Activated T-cell treated with anti-CD3 and anti-CD28 coated beads, Interleukin-2, amount 50 U/mL, for 1 hour (primary cell): ENCODE data around the gene ADGRG3.

ENCODE experiments used
- DNase-seq: peaks from one replicate; pipeline ENCODE4 v3.0.0-alpha.2; 2020

ADGRG3 gene, protein sequence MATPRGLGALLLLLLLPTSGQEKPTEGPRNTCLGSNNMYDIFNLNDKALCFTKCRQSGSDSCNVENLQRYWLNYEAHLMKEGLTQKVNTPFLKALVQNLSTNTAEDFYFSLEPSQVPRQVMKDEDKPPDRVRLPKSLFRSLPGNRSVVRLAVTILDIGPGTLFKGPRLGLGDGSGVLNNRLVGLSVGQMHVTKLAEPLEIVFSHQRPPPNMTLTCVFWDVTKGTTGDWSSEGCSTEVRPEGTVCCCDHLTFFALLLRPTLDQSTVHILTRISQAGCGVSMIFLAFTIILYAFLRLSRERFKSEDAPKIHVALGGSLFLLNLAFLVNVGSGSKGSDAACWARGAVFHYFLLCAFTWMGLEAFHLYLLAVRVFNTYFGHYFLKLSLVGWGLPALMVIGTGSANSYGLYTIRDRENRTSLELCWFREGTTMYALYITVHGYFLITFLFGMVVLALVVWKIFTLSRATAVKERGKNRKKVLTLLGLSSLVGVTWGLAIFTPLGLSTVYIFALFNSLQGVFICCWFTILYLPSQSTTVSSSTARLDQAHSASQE

DNA sequence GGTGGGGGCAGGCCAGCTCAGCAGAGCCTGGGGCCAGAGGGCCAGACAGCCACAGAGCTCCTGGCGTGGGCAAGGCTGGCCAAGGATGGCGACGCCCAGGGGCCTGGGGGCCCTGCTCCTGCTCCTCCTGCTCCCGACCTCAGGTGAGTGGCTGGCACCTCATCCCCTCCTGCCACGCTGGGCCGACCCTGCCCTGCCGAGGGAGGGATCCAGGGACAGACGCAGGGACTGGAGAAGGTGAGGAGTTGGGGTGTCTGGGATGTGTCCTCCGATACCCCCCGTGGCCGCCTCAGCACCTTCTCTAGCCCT lies at the start of gene ADGRG3:
Gene ADGRG3, plus strand, starts transcription at position 44 of the 309 bp plus-strand sequence. Its CDS starts 42 bp downstream, at position 86.
- DNase-seq, result no peak

DNA sequence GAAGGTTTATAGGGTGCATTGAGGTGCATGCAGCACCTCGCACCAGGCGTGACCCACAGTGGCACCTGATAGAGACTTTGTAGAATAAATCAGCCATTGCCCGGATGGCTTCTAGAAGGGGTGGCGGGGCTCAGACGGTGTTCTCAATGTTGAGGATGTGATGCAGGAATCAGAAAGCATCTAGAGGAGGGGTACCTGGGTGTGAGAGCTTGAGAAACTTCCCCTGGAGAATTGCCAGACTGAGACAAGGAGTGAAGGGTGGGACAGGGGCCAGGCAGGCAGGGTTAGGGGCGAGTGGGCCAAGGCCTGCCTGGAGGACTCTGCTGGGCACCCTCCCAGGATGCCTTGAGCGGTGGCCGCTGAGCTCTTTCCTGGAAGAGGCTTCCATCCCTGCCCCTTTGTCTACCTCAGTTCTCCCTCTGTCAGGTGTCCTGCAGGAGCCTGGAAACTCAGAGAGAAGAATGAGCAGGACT lies 48.9 kb upstream of the ADGRG3 start:
- no peak for DNase-seq

DNA sequence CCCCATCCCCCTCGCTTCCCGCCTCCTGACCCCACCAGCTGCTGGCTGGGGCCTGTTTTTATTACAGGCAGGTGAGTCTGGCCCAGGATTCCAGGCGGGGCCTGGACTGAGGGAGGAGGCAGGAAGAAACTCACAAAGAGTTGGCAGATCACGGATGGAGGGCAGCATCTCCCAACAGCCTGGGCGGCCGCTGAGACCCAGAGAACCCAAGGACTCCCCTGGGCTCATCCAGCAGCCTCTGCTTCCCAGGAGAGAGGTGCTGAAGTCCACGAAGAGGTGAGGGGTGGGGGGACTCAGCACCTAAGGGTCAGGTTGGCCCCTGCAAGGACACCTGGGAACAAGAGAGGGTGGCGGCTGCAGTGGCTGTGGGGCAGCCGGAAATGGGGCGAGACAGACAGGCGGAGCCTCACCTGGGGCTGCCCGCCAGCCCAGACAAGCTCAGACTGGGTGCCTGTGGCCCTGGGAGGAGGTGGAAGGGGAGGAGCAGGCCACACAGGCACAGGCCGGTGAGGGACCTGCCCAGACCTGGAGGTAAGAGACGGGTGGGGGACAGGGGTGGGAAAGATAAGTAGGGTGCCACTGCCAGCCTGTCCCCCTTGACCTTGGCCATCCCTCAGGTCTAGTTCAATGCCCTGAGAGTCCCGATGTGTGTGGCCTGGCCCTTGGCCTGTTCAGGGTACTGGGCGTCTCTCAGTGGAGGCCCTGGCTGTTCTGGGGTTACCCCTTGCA lies 48.3 kb upstream of the ADGRG3 start:
- DNase-seq, result no peak

DNA sequence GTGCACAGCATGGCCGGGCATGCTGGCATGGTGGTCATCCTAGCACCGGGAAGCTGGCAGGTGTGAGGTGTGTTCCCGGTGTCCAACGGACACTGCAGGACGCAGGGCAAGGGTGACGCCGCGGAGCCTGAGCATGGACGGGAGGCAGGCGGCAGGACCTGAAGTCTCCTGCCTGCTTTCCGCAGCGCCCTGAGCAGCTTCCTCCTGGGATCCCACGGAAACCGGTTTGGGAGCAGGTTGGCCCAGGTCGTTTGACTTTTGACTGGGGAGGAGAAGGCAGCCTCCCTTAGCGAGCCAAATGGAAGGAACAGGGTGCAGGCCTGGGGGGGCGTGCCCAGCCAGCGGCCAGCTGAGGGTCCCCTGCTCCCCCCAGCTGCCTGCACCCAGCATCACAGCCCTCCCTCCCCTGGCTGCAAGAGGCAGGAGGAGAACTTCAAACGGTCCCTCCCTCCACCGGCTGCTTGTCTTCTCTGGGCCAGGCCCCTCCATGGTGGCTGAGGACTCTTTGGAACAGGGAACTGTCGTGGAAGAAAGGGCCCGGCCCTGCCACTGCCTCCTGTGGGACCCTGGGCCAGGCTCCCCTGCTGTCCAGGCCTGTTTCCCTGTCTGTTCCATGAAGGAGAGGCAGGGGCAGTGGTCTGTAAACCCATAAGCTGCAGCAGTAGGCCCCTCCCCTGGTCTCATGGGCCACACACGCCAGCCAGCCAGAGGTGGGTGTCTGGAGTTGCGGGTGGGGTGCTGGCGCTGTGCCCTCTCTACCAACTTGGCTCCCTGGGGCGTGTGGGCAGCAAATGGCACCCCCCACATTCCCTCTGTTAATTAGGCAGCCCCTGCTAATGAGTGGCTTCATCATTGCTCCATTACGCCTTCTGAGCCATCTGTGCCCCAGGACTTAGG lies 47.5 kb upstream of the ADGRG3 start:
- DNase-seq, result no peak

DNA sequence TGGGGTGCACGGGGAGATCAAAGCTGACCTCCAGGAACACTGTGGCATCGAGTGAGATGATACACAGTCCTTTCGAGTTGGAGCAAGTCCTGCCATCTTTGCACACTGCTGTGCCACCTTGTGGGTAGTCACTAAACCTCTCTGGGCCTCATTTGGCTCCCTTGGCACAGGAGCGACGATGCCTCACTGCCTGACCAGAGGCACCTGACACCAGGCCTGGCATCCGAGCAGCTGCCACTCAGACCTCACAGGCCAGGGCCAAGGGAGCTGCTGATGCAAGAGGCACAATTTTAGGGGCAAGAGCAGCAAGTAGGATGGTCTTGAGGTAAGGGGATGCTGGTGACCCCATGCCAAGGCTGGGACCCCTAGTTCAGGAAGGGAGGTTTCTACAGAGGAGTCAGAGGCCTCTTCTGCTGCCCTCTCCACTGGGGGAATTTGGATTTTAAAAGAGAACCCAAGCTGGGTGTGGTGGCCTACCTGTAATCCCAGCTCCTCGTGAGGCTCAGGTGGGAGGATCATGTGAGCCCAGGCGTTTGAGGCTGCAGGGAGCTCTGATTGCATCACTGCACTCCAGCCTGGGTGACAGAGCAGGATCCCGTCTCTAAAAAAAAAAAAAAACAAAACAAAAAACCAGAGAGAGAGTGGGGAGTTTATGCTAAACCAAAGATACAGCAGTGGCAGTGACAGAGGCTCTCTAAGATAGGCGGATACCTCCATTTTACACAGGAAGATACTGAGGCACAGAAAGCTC lies 46.4 kb upstream of the ADGRG3 start:
- DNase-seq, result no peak

DNA sequence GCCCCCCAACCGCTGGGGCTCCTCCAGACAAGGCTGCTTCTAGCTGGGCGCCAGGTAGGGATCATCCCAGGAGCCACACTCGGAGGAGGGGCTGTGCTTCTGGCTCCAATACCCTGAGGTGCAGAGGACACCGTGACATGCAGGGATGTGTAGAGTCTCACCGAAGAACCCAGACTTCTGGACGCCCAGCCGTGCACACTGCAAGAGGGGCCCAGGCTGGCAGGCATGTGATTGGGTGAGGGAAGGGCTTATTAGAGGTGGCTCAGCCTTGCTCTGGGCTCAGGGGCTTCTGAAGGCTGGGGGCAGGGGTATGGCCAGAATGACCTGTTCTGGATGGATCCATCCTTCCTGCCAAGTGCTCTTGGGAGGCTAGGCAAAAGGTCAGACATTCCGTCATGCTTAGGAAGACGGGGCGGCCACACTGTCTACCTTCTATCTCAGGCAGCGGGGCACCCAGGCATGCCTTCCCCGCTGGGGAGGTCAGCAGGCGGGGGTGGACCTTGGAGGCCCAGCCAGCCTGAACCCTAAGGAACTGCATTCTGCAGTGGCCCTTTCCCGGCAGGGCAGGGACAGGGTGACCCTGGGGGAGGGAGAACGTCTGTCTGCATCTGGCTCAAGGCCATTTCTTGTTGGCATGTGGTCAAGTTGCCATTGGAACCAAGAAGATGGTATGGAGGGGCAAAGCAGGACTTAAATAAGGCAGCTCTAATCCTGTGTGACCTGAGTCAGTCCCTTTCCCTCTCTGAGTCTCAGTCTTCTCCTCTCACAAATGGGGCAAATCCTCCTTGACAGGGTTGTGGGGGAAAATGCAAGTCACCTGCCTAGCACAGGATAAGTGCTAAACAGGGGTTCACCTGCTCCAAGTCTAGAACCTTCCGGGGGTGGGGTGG lies 45.5 kb upstream of the ADGRG3 start:
- no peak for DNase-seq

DNA sequence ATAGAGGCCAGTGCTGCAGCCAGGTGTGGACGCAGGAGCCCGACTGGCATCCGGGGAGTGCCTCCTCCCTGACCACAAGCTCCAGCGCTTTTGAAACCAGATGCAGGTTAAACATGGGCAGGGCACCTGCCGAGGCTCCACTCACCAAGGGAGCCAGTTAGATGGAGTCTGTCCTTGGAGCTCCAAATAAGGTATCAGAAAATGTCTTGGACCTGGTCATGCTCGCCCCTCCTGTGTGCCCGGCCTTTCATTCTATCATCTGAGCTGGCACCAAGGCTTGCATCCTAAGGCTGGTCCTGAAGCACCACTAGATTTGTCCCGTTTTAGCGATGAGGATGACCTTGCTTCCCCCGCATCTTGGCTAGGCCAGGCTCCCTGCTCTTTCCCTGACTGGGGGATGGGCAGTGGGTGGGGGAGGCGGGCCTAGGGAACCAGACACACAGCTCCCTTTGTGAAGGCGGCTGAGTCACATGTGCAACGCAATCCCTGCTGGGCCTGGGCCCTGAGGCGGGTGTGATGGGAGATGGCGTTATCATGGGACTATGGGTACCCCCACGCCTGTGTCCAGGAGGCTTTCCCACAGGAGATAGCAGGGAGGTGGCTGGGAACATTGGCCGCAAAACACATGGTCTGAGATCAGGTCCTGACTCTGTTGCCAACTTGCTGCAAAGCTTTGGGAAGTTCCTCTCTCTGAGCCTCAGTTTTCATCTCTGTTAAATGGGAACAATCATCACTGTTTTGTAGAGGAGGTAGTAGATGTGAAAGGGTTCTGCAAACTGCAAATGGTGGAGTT lies 44.7 kb upstream of the ADGRG3 start:
- no peak for DNase-seq

DNA sequence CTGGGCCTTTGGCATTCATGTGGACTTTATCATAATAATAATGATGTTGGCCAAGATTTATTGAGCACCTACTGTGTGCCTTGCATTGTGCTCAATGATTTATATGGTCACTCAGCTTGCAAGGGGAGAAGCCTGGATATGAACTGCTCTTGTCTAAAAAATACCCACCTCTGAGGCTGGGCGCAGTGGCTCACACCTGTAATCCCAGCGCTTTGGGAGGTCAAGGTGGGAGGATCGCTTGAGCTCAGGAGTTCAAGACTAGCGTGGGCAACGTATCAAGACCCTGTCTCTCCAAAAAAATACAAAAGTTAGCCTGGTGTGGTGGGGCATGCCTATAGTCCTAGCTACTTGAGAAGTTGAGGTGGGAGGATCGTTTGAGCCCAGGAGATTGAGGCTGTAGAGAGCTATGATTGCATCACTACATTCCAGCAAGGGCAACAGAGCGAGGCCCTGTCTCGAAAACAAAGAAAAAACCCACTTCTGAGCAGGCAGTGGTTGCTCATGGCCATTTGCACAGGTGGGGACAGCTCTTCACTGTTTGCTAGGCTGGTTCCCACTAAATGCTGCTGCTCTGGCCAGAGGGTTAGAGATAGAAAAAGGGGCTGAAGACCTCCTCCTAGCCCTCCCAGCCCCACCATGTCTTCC lies 43.9 kb upstream of the ADGRG3 start:
- DNase-seq, result no peak

DNA sequence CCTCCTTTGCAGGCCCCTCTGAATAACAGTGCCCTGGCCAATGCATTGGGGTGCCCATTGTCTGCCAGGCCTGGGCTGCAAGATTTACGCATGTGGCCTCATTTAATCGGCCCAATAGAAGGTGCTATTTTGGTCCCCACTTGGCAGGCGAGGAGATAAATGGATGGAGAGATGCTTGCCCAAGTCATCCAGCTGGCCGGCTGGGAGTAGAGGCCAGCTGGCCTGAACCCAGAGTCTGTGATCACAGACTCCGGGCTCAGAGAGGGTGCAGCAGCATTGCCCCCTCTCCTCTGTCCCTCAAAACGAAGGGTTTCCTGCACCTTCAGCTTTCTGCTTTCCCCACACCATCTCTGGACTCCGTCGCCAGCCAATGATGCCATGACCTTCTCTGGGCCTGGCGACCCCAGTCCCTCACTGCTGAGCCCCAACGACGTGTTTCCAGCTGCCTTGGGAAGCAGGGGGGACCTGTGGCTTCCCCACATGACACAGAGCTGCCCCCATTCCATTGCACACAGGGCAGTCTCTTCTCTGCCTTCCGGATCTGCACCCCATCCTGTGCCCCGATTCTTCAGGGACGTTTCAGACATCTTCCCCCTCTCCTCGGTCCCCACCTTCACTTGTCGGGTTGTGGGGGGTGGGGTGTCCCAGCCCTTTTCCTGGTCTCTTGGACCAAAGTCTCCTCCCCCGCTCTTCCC lies 43.2 kb upstream of the ADGRG3 start:
- no peak for DNase-seq

DNA sequence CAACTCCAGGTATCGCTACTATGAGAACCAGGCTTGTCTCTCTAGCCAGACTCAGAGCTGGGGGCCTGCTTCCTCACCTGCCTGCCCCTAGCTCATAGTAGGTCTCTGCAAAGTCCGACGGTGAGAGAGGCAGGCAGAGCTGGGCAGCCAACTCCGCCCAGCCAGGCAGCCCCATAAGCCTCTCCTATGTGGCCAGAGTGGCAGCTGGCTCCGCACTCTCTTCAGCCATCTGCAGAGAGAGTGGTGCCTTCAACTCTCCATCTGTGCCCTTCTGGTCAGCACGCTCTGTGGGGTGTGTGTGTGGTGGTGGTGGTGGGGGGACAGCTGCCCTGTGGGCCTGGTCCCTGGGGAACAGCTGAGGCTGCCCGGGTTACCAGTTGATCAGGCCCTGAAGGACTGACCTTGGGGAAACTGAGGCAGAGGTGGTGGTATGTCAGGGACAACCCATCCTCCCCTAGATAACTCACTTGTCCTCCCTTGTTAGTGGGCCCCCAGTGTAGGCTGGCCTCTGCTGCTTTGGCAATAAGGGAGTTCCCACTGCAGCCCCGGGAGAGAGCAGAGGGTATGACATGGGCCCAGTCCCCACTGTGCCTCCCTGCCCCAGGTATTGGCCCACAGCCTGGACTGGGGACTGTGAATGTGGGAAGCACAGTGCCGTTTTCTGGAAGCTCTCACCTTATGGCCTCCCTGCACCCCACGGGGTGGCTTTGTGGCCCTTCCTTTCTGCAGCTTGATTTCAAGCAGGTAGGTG lies 41.5 kb upstream of the ADGRG3 start:
- no peak for DNase-seq

DNA sequence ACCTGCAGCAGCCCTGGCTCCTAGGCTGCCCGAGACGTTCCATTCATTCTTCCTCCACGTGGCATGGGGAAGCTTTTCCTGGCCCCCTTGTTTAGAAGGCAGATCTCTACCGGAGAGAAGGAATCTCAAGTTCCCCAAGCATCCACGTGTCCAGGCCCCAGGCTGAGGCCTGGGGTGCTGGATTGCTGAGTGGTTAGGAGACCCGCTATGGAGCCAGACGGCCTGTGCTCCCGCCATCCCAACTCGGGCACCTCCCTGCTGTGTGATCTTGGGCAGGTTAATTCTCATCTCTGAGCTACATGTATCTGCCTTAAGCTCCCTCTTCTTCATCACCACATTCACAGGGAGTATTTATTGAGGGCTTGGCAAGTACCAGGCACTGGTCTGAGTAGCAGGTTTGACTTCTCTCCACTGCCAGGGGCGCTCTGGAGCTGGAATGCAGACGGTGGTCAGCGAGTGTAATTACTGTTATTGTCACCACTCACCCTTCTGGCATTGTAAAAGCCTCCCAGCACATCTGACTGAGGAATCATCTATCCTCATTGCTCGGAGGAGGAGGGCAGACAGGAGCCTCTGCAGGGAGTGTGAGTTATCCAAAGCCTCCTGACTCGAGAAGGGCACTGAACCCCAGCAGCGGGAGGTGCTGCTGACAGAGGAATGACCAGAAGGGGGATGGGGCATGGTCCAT lies 40.8 kb upstream of the ADGRG3 start:
- no peak for DNase-seq

DNA sequence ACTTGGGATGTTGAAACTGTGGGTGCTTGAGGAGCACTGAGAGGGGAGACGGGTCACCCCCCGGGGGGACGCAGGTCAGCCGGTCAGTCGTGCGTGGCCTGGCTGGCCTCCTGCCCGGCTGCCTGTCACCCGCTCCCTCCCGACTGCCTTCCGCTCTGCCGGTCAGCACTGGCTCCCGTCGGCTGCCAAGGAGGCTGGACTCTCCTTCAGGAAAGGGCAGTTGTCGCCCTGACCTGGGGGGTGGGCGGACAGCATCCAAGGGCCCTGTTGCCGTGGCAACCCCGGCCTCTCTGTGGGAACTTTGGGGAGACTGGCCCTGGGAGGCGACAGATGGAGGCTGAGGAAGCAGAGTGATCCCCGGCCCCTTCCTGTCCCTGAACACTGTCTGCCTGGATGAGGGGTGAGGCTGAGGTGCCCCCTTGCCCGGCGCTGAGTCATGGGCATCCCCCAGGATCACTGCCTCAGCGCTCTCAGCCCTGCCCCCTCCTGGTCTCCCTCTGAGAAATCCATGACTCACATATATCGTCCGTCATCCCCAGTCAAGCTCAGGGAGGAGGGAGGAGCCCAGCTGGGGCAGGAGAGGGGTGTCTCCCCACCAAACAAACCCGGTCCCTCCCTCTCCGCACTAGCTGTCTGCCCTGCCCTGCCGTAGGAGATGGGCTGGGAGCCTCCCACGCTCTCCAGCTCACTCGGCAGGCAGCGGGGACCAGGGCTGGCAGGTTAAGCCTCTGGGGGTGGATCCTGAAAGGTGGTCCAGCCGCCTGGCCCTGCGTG lies 39.9 kb upstream of the ADGRG3 start, which contains the start of gene ADGRG1:
Gene ADGRG1, plus strand, starts transcription at position 623 of the 774 bp plus-strand sequence. CDS start 21,658 bp downstream, outside the sequence.
- peak; percentile 35 for DNase-seq

DNA sequence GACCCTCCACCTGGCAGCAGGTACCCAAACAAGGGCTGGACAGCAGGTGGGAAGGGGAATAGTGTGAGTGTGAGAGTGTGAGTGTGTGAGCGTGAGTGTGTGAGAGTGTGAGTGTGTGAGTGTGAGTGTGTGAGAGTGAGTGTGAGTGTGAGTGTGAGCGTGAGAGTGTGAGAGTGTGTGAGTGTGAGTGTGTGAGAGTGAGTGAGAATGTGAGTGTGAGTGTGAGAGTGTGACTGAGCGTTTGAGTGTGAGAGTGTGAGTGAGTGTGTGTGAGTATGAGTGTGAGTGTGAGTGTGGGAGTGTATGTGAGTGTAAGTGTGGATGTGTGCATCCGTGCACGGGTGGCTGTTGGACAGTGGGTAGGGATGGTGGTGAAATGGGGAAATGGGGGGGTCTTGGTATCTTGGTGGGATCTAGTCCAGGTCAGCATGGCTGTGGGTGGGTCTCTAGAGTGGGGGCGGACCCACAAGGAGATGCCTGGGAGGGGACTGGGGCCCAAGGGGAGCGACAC lies 39.3 kb upstream of the ADGRG3 start:
- DNase-seq, result no peak

DNA sequence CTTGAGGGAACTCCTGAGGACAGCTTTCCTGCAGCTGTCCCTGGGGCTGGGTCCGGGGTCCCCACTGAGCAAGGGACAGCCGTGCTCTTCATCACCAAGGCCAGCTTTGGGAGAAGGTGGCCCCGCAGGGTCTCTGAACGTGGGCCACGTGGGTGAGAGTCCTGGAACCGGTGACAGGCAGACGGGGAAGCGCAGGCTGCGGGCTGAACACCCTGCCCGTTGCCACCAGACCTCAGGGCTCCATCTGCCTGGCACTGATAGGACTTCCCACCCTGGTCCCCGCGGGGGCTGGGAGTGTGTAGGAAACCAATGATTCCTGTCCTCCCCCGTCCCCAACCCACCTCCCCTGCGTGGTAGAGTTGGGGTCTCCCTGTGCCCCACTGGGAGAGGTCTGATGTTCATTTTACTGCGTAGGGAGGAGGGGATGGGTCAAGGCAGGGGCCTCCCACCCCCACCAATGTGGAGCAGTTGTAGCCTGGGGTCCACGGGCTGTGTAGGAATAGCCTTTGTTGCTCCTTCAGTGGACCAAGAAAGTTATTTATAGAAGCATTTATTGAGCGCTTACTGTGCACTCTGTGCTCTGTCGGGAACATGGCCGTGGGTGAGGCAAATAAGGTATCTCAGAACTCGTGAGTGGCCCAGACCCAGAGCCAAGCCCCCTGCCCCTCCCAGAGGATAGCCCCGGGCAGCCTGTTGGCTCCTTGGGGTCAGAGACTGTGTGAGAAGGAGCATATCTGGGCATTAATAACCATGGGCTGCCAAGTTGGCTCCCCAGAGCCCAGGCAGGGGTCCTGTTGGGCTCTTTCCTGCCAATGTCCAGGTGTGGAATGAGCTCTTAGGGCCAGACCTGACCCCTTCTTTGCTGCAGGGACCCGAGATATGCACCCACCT lies 38.3 kb upstream of the ADGRG3 start:
- no peak for DNase-seq

DNA sequence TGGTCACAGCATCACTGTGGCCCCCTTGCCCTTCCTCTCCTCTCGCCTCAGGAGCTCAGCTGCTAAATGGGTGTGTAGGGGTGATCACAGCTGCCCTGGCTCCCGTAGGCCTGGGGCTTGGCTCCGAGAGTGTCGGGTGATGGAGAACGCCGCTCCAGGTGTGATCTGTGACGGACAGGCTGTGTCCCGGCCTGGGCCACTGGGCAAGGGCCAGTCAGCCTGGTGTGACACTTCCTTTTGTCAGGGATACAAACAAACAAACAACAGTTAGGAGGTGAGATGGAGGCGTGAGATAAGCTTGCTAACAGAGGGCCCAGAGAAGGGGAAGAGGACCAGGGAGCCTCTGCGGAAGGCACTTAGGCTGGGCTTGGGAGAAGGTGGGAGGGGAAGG lies 37.7 kb upstream of the ADGRG3 start:
- no peak for DNase-seq
